ENCODE measurements around the gene CRHR1.

- TF ChIP-seq POLR2A (IDR thresholded peaks at IDR 0.05): no peak
- no peak for TF ChIP-seq CTCF (IDR thresholded peaks at IDR 0.05)
Observed at GRCh38 chr17:45780921-45781320, 3.2 kb upstream of the CRHR1 start.

All from body of pancreas (tissue), 4 donors.